ENCODE results near the gene DOCK10.

The DOCK10 gene

GRCh38 chr2:224751996-224752698 is 290.1 kb downstream of the DOCK10 start (continued):
- TF ChIP-seq PRDM10 (tag by site-specific recombination; IDR thresholded peaks at IDR 0.05) (no peak), GLI4 (tag by site-specific recombination; IDR thresholded peaks at IDR 0.05) (no peak), ZNF560 (tag by site-specific recombination; IDR thresholded peaks at IDR 0.05; ENCODE audit: borderline replicate concordance) (no peak), ZSCAN30 (tag by site-specific recombination; IDR thresholded peaks at IDR 0.05) (no peak), SALL2 (tag by site-specific recombination; IDR thresholded peaks at IDR 0.05; ENCODE audit: borderline replicate concordance) (no peak), ELK4 (IDR thresholded peaks at IDR 0.05; ENCODE audit: borderline replicate concordance, low read depth, low read length) (no peak), ZFP69B (tag by site-specific recombination; IDR thresholded peaks at IDR 0.05) (no peak)

- CTCF ChIA-PET = no interaction called here
- Histone ChIP-seq H3K4me1 (ENCODE audit: control insufficient read depth, insufficient read depth, low read length) (no peaks in the 10 kb centered on the region), H3K9me3 (ENCODE audit: control insufficient read depth, insufficient read depth, low read depth, low read length) (no peaks in the 10 kb centered on the region), H3K4me3 (ENCODE audit: low read depth, low read length) (no peak overlapping the region), H3K36me3 (ENCODE audit: control insufficient read depth in 2 of 2, insufficient read depth in 1 of 2, low read length in 2 of 2) (no peaks in the 10 kb centered on the region), H3K27ac (ENCODE audit: extremely low read depth, low read depth, low read length) (no peak overlapping the region)
- TF ChIP-seq ZNF2 (tag by site-specific recombination; IDR thresholded peaks at IDR 0.05) (no peak), IKZF3 (tag by site-specific recombination; IDR thresholded peaks at IDR 0.05) (no peak), ZNF394 (tag by site-specific recombination; IDR thresholded peaks at IDR 0.05; ENCODE audit: borderline replicate concordance) (no peak), ZNF324 (tag by site-specific recombination; IDR thresholded peaks at IDR 0.05) (no peak), HIC1 (tag by site-specific recombination; IDR thresholded peaks at IDR 0.05) (no peak), ZNF521 (tag by site-specific recombination; IDR thresholded peaks at IDR 0.05) (no peak), ZNF580 (tag by site-specific recombination; IDR thresholded peaks at IDR 0.05) (no peak), ZNF473 (tag by site-specific recombination; IDR thresholded peaks at IDR 0.05) (no peak), ZNF24 (tag by site-specific recombination; IDR thresholded peaks at IDR 0.05) (no peak)
- POLR2A ChIA-PET = no interaction called here
Measured at GRCh38 chr2:224749136-224749535, 293.1 kb downstream of the DOCK10 start.

GRCh38 chr2:224747765-224748164 is 294.5 kb downstream of the DOCK10 start:
- H3K27ac ChIP-seq (ENCODE audit: extremely low read depth, low read depth, low read length) = no peak overlapping the region
- ChIA-PET POLR2A (no interaction called here), CTCF (no interaction called here)
- no peak for TF ChIP-seq ZNF292 (tag by site-specific recombination; IDR thresholded peaks at IDR 0.05; ENCODE audit: borderline replicate concordance, low read depth)
- TF ChIP-seq ZNF473 (tag by site-specific recombination; IDR thresholded peaks at IDR 0.05) = no peak
- TF ChIP-seq ZBTB44 (tag by site-specific recombination; IDR thresholded peaks at IDR 0.05) = no peak
- no peak for TF ChIP-seq ZNF645 (tag by site-specific recombination; IDR thresholded peaks at IDR 0.05)
- TF ChIP-seq ZSCAN30 (tag by site-specific recombination; IDR thresholded peaks at IDR 0.05) = no peak
- no peak for TF ChIP-seq IKZF3 (tag by site-specific recombination; IDR thresholded peaks at IDR 0.05)
- no peak for TF ChIP-seq ZIC2 (tag by site-specific recombination; IDR thresholded peaks at IDR 0.05)
- no peak overlapping the region for H3K4me3 ChIP-seq (ENCODE audit: low read depth, low read length)
- H3K36me3 ChIP-seq (ENCODE audit: control insufficient read depth in 2 of 2, insufficient read depth in 1 of 2, low read length in 2 of 2) = no peaks in the 10 kb centered on the region
- H3K4me1 ChIP-seq (ENCODE audit: control insufficient read depth, insufficient read depth, low read length) = no peaks in the 10 kb centered on the region
- no peaks in the 10 kb centered on the region for H3K9me3 ChIP-seq (ENCODE audit: control insufficient read depth, insufficient read depth, low read depth, low read length)
